GM23248 (cell line): Measurements from ENCODE around the gene HOXD13.

Source experiments
- EZH2 ChIP-seq: fragments of 200-600 bp; sonication (generic); IDR thresholded peaks from 2 replicates; pipeline ENCODE4 v1.6.1; 2018; ENCODE audit warnings: antibody characterized with exemption, mild to moderate bottlenecking; ENCODE audit not compliant: insufficient read depth, poor library complexity, severe bottlenecking
- EZH2phosphoT487 ChIP-seq: fragments of 200-600 bp; sonication (generic); IDR thresholded peaks from 2 replicates; pipeline ENCODE4 v1.6.1; 2018; ENCODE audit warnings: antibody characterized with exemption, moderate library complexity, mild to moderate bottlenecking, low read depth; ENCODE audit not compliant: insufficient read depth

GRCh38 chr2:176109946-176110345 is 17.4 kb downstream of the HOXD13 start:
- TF ChIP-seq EZH2phosphoT487 (no peak), EZH2 (no peak)
